Measurements from ENCODE around the gene CAP2.
"Not testable (repeated sequence)": the region's sequence is repeated elsewhere in the genome, so short reads cannot be mapped to it uniquely, and the experiment has no call there.

CAP2 gene

GRCh38 chr6:17440811-17441210, 47.4 kb downstream of the CAP2 start:
- H3K4me1 ChIP-seq (ENCODE audit: control insufficient read depth in 1 of 2, insufficient read depth in 2 of 2, low read length in 2 of 2); H3K27me3 ChIP-seq (ENCODE audit: low read depth, low read length); H3K9me3 ChIP-seq (ENCODE audit: control insufficient read depth in 1 of 2, low read length in 2 of 2); H3K27ac ChIP-seq (ENCODE audit: low read length); H3K4me3 ChIP-seq (ENCODE audit: low read depth in 1 of 2, low read length in 2 of 2); H3K36me3 ChIP-seq (ENCODE audit: control insufficient read depth in 1 of 2, insufficient read depth in 2 of 2, low read length in 2 of 2): not testable (repeated sequence)

GRCh38 chr6:17442196-17442595, 48.8 kb downstream of the CAP2 start:
- H3K27me3 ChIP-seq (ENCODE audit: low read depth, low read length): no peaks in the 10 kb centered on the region
- peaks cover 0 to 9% of the 10 kb centered on the region in 2 donors for H3K4me1 ChIP-seq (ENCODE audit: control insufficient read depth in 1 of 2, insufficient read depth in 2 of 2, low read length in 2 of 2)
- no peaks in the 10 kb centered on the region for H3K9me3 ChIP-seq (ENCODE audit: control insufficient read depth in 1 of 2, low read length in 2 of 2)
- no peak overlapping the region for H3K27ac ChIP-seq (ENCODE audit: low read length)
- H3K4me3 ChIP-seq (ENCODE audit: low read depth in 1 of 2, low read length in 2 of 2): no peak overlapping the region
- H3K36me3 ChIP-seq (ENCODE audit: control insufficient read depth in 1 of 2, insufficient read depth in 2 of 2, low read length in 2 of 2): no peaks in the 10 kb centered on the region

GRCh38 chr6:17446713-17447112, 53.3 kb downstream of the CAP2 start:
- no peak overlapping the region for H3K27ac ChIP-seq (ENCODE audit: low read length)
- no peaks in the 10 kb centered on the region for H3K27me3 ChIP-seq (ENCODE audit: low read depth, low read length)
- H3K36me3 ChIP-seq (ENCODE audit: control insufficient read depth in 1 of 2, insufficient read depth in 2 of 2, low read length in 2 of 2): no peaks in the 10 kb centered on the region
- no peak overlapping the region for H3K4me3 ChIP-seq (ENCODE audit: low read depth in 1 of 2, low read length in 2 of 2)
- H3K9me3 ChIP-seq (ENCODE audit: control insufficient read depth in 1 of 2, low read length in 2 of 2): no peaks in the 10 kb centered on the region
- H3K4me1 ChIP-seq (ENCODE audit: control insufficient read depth in 1 of 2, insufficient read depth in 2 of 2, low read length in 2 of 2): peaks cover 0 to 5% of the 10 kb centered on the region in 2 donors

- Histone ChIP-seq H3K27ac (ENCODE audit: low read length) (no peak overlapping the region), H3K4me1 (ENCODE audit: control insufficient read depth in 1 of 2, insufficient read depth in 2 of 2, low read length in 2 of 2) (peaks cover 0 to 5% of the 10 kb centered on the region in 2 donors), H3K27me3 (ENCODE audit: low read depth, low read length) (no peaks in the 10 kb centered on the region), H3K4me3 (ENCODE audit: low read depth in 1 of 2, low read length in 2 of 2) (no peak overlapping the region), H3K36me3 (ENCODE audit: control insufficient read depth in 1 of 2, insufficient read depth in 2 of 2, low read length in 2 of 2) (no peaks in the 10 kb centered on the region), H3K9me3 (ENCODE audit: control insufficient read depth in 1 of 2, low read length in 2 of 2) (no peaks in the 10 kb centered on the region)
These were observed 54.8 kb downstream of the CAP2 start for GRCh38 chr6:17448165-17448564.

- no peak overlapping the region for H3K27ac ChIP-seq (ENCODE audit: low read length)
- no peaks in the 10 kb centered on the region for H3K9me3 ChIP-seq (ENCODE audit: control insufficient read depth in 1 of 2, low read length in 2 of 2)
- no peaks in the 10 kb centered on the region for H3K36me3 ChIP-seq (ENCODE audit: control insufficient read depth in 1 of 2, insufficient read depth in 2 of 2, low read length in 2 of 2)
- H3K4me1 ChIP-seq (ENCODE audit: control insufficient read depth in 1 of 2, insufficient read depth in 2 of 2, low read length in 2 of 2): peaks cover 0 to 5% of the 10 kb centered on the region in 2 donors
- no peaks in the 10 kb centered on the region for H3K27me3 ChIP-seq (ENCODE audit: low read depth, low read length)
- H3K4me3 ChIP-seq (ENCODE audit: low read depth in 1 of 2, low read length in 2 of 2): no peak overlapping the region
These were observed 57.0 kb downstream of the CAP2 start for GRCh38 chr6:17450397-17450796.

- H3K4me3 ChIP-seq (ENCODE audit: low read depth in 1 of 2, low read length in 2 of 2): no peak overlapping the region
- H3K9me3 ChIP-seq (ENCODE audit: control insufficient read depth in 1 of 2, low read length in 2 of 2): no peaks in the 10 kb centered on the region
- no peaks in the 10 kb centered on the region for H3K27me3 ChIP-seq (ENCODE audit: low read depth, low read length)
- no peak overlapping the region for H3K27ac ChIP-seq (ENCODE audit: low read length)
- peaks cover 0 to 5% of the 10 kb centered on the region in 2 donors for H3K4me1 ChIP-seq (ENCODE audit: control insufficient read depth in 1 of 2, insufficient read depth in 2 of 2, low read length in 2 of 2)
- no peaks in the 10 kb centered on the region for H3K36me3 ChIP-seq (ENCODE audit: control insufficient read depth in 1 of 2, insufficient read depth in 2 of 2, low read length in 2 of 2)
These were observed 57.4 kb downstream of the CAP2 start for GRCh38 chr6:17450832-17451231.

- Histone ChIP-seq H3K4me1 (ENCODE audit: control insufficient read depth in 1 of 2, insufficient read depth in 2 of 2, low read length in 2 of 2) (peaks cover 0 to 5% of the 10 kb centered on the region in 2 donors), H3K4me3 (ENCODE audit: low read depth in 1 of 2, low read length in 2 of 2) (no peak overlapping the region), H3K27me3 (ENCODE audit: low read depth, low read length) (no peaks in the 10 kb centered on the region), H3K36me3 (ENCODE audit: control insufficient read depth in 1 of 2, insufficient read depth in 2 of 2, low read length in 2 of 2) (no peaks in the 10 kb centered on the region), H3K27ac (ENCODE audit: low read length) (no peak overlapping the region), H3K9me3 (ENCODE audit: control insufficient read depth in 1 of 2, low read length in 2 of 2) (no peaks in the 10 kb centered on the region)
These were observed 58.7 kb downstream of the CAP2 start for GRCh38 chr6:17452096-17452495.

GRCh38 chr6:17454316-17455005, 61.1 kb downstream of the CAP2 start:
- H3K9me3 ChIP-seq (ENCODE audit: control insufficient read depth in 1 of 2, low read length in 2 of 2): no peaks in the 10 kb centered on the region
- H3K36me3 ChIP-seq (ENCODE audit: control insufficient read depth in 1 of 2, insufficient read depth in 2 of 2, low read length in 2 of 2): no peaks in the 10 kb centered on the region
- H3K27ac ChIP-seq (ENCODE audit: low read length): no peak overlapping the region
- no peaks in the 10 kb centered on the region for H3K27me3 ChIP-seq (ENCODE audit: low read depth, low read length)
- H3K4me3 ChIP-seq (ENCODE audit: low read depth in 1 of 2, low read length in 2 of 2): no peak overlapping the region
- peaks cover 0 to 5% of the 10 kb centered on the region in 2 donors for H3K4me1 ChIP-seq (ENCODE audit: control insufficient read depth in 1 of 2, insufficient read depth in 2 of 2, low read length in 2 of 2)

GRCh38 chr6:17455919-17456318, 62.5 kb downstream of the CAP2 start:
- Histone ChIP-seq H3K9me3 (ENCODE audit: control insufficient read depth in 1 of 2, low read length in 2 of 2) (no peaks in the 10 kb centered on the region), H3K4me1 (ENCODE audit: control insufficient read depth in 1 of 2, insufficient read depth in 2 of 2, low read length in 2 of 2) (no peaks in the 10 kb centered on the region), H3K4me3 (ENCODE audit: low read depth in 1 of 2, low read length in 2 of 2) (no peak overlapping the region), H3K27ac (ENCODE audit: low read length) (no peak overlapping the region), H3K36me3 (ENCODE audit: control insufficient read depth in 1 of 2, insufficient read depth in 2 of 2, low read length in 2 of 2) (no peaks in the 10 kb centered on the region), H3K27me3 (ENCODE audit: low read depth, low read length) (no peaks in the 10 kb centered on the region)

- no peaks in the 10 kb centered on the region for H3K9me3 ChIP-seq (ENCODE audit: control insufficient read depth in 1 of 2, low read length in 2 of 2)
- no peaks in the 10 kb centered on the region for H3K4me1 ChIP-seq (ENCODE audit: control insufficient read depth in 1 of 2, insufficient read depth in 2 of 2, low read length in 2 of 2)
- H3K27ac ChIP-seq (ENCODE audit: low read length): no peak overlapping the region
- H3K4me3 ChIP-seq (ENCODE audit: low read depth in 1 of 2, low read length in 2 of 2): no peak overlapping the region
- no peaks in the 10 kb centered on the region for H3K27me3 ChIP-seq (ENCODE audit: low read depth, low read length)
- H3K36me3 ChIP-seq (ENCODE audit: control insufficient read depth in 1 of 2, insufficient read depth in 2 of 2, low read length in 2 of 2): no peaks in the 10 kb centered on the region
These were observed 63.3 kb downstream of the CAP2 start for GRCh38 chr6:17456711-17457110.

- H3K36me3 ChIP-seq (ENCODE audit: control insufficient read depth in 1 of 2, insufficient read depth in 2 of 2, low read length in 2 of 2): no peaks in the 10 kb centered on the region
- no peaks in the 10 kb centered on the region for H3K4me1 ChIP-seq (ENCODE audit: control insufficient read depth in 1 of 2, insufficient read depth in 2 of 2, low read length in 2 of 2)
- H3K27ac ChIP-seq (ENCODE audit: low read length): no peak overlapping the region
- no peak overlapping the region for H3K4me3 ChIP-seq (ENCODE audit: low read depth in 1 of 2, low read length in 2 of 2)
- no peaks in the 10 kb centered on the region for H3K9me3 ChIP-seq (ENCODE audit: control insufficient read depth in 1 of 2, low read length in 2 of 2)
- no peaks in the 10 kb centered on the region for H3K27me3 ChIP-seq (ENCODE audit: low read depth, low read length)
These were observed 64.0 kb downstream of the CAP2 start for GRCh38 chr6:17457405-17457804.

- no peak overlapping the region for H3K27ac ChIP-seq (ENCODE audit: low read length)
- H3K27me3 ChIP-seq (ENCODE audit: low read depth, low read length): no peaks in the 10 kb centered on the region
- H3K9me3 ChIP-seq (ENCODE audit: control insufficient read depth in 1 of 2, low read length in 2 of 2): no peaks in the 10 kb centered on the region
- no peaks in the 10 kb centered on the region for H3K36me3 ChIP-seq (ENCODE audit: control insufficient read depth in 1 of 2, insufficient read depth in 2 of 2, low read length in 2 of 2)
- H3K4me1 ChIP-seq (ENCODE audit: control insufficient read depth in 1 of 2, insufficient read depth in 2 of 2, low read length in 2 of 2): no peaks in the 10 kb centered on the region
- no peak overlapping the region for H3K4me3 ChIP-seq (ENCODE audit: low read depth in 1 of 2, low read length in 2 of 2)
These were observed 64.6 kb downstream of the CAP2 start for GRCh38 chr6:17457956-17458355.

Measured in muscle layer of duodenum (tissue), 2 donors.